ENCODE measurements around the gene ARAP2. TPM values are rescaled to one million over a fixed set of nuclear protein-coding genes. Genes with fewer than 3 reads are reported as not detected.

ARAP2 gene
- total RNA-seq, 1 experiment from 2014 or later = 5.5 TPM

- ChIA-PET CTCF (no interaction called here), POLR2A (no interaction called here)
- DNase-seq (ENCODE audit: low read depth, low spot score) = no peak
- Histone ChIP-seq H3K9me3 (ENCODE audit: control insufficient read depth, insufficient read depth, low read depth, low read length) (no peaks in the 10 kb centered on the region), H3K4me1 (ENCODE audit: control insufficient read depth, insufficient read depth, low read length) (no peaks in the 10 kb centered on the region), H3K36me3 (ENCODE audit: control insufficient read depth, insufficient read depth, low read length) (no peaks in the 10 kb centered on the region), H3K27ac (ENCODE audit: low read length) (no peak overlapping the region), H3K4me3 (ENCODE audit: low read depth in 2 of 2, low read length in 2 of 2) (no peak overlapping the region), H3K27me3 (ENCODE audit: control insufficient read depth, insufficient read depth, low read length) (no peaks in the 10 kb centered on the region)
- no peak for TF ChIP-seq TCF7L2 (IDR thresholded peaks at IDR 0.05; ENCODE audit: low read depth, low read length)
- no peak for TF ChIP-seq CTCF (IDR thresholded peaks at IDR 0.05)
- no peak for TF ChIP-seq POLR2AphosphoS5 (IDR thresholded peaks at IDR 0.05; ENCODE audit: low read depth, low read length)
- no peak for TF ChIP-seq SIN3A (IDR thresholded peaks at IDR 0.05; ENCODE audit: borderline replicate concordance, insufficient read depth, low read depth, low read length)
- TF ChIP-seq REST (IDR thresholded peaks at IDR 0.05; ENCODE audit: insufficient read depth in 1 of 2, low read depth in 2 of 2, low read length in 1 of 2) = no peak
- in situ Hi-C loops (cut with HindIII; ENCODE audit: low pct_unique_long_range_greater_than_20kb, low sequenced_read_pairs) (no loop called here), intact Hi-C loops (cut with micrococcal nuclease; ENCODE audit: unreplicated experiment) (no loop called here)
- BruUV-seq (replicated peaks) = no TSS peak
- ATAC-seq = no peak
These were observed 190.4 kb downstream of the ARAP2 start for GRCh38 chr4:36053930-36054329.

GRCh38 chr4:36051634-36052033 is 192.7 kb downstream of the ARAP2 start:
- in situ Hi-C loops (cut with HindIII; ENCODE audit: low pct_unique_long_range_greater_than_20kb, low sequenced_read_pairs) (no loop called here), intact Hi-C loops (cut with micrococcal nuclease; ENCODE audit: unreplicated experiment) (no loop called here)
- ATAC-seq = no peak
- H3K4me1 ChIP-seq (ENCODE audit: control insufficient read depth, insufficient read depth, low read length) = no peaks in the 10 kb centered on the region
- no TSS peak for BruUV-seq (replicated peaks)
- H3K36me3 ChIP-seq (ENCODE audit: control insufficient read depth, insufficient read depth, low read length) = no peaks in the 10 kb centered on the region
- no peak for DNase-seq (ENCODE audit: low read depth, low spot score)
- no peak overlapping the region for H3K4me3 ChIP-seq (ENCODE audit: low read depth in 2 of 2, low read length in 2 of 2)
- H3K9me3 ChIP-seq (ENCODE audit: control insufficient read depth, insufficient read depth, low read depth, low read length) = no peaks in the 10 kb centered on the region
- ChIA-PET CTCF (no interaction called here), POLR2A (no interaction called here)
- no peaks in the 10 kb centered on the region for H3K27me3 ChIP-seq (ENCODE audit: control insufficient read depth, insufficient read depth, low read length)
- TF ChIP-seq TCF7L2 (IDR thresholded peaks at IDR 0.05; ENCODE audit: low read depth, low read length) = no peak
- TF ChIP-seq REST (IDR thresholded peaks at IDR 0.05; ENCODE audit: insufficient read depth in 1 of 2, low read depth in 2 of 2, low read length in 1 of 2) = no peak
- H3K27ac ChIP-seq (ENCODE audit: low read length) = no peak overlapping the region

Data from Panc1 (cell line).